ENCODE results near the gene ASCL4. TPM values are rescaled to one million over a fixed set of nuclear protein-coding genes. Genes with fewer than 3 reads are reported as not detected.
"Not testable (repeated sequence)": the region's sequence is repeated elsewhere in the genome, so short reads cannot be mapped to it uniquely, and the experiment has no call there.

The ASCL4 gene, protein sequence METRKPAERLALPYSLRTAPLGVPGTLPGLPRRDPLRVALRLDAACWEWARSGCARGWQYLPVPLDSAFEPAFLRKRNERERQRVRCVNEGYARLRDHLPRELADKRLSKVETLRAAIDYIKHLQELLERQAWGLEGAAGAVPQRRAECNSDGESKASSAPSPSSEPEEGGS
- total RNA-seq, result not detected in 2 replicates

DNA sequence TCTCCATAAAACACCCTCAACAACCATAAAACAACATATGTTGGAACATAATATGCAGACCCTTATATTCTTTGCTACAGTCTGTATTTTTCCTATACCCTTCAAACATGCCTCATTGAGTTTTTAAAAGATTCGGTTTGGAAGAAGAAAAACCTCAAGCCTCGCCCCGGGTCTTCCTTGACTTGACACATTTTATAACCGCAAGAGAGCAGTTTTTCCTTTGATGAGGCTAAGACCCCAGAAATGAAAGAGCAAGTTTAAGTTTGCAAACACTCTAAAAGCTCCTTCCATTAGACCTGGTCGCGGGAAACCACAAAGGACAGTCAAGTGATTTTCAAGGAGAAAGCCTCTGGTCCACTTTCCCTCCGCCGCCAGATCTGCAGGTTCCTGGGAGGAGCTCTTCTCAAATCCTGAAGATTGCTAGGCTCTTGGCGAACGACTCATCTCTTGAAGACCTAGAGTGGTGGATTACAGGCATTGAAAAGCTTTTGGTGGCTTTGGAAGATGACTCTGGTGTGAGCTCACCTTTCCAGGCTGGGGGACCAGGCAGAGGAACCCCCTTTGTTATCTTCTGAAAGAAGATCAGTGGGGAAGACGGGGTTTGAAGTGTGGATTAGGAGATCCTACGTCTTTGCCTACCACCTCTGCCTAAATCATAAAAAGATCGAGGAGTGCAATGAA is at the start of gene ASCL4:
Gene ASCL4, plus strand, starts transcription at position 356 of the 681 bp plus-strand sequence. CDS start 515 bp downstream, outside the sequence.
- H3K27me3 ChIP-seq (ENCODE audit: insufficient read depth, low read length), result peaks cover 38% of the 10 kb centered on the region
- no peaks in the 10 kb centered on the region for H3K9me3 ChIP-seq (ENCODE audit: low read depth, low read length)
- H3K4me2 ChIP-seq (ENCODE audit: insufficient read depth, low read length), result no peak within 1 kb of the TSS
- H3K27ac ChIP-seq (ENCODE audit: low read depth, low read length), result no peak within 1 kb of the TSS
- H3K79me2 ChIP-seq (ENCODE audit: insufficient read depth, low read length), result no peaks in the 10 kb centered on the region
- TF ChIP-seq, protein P1, sequence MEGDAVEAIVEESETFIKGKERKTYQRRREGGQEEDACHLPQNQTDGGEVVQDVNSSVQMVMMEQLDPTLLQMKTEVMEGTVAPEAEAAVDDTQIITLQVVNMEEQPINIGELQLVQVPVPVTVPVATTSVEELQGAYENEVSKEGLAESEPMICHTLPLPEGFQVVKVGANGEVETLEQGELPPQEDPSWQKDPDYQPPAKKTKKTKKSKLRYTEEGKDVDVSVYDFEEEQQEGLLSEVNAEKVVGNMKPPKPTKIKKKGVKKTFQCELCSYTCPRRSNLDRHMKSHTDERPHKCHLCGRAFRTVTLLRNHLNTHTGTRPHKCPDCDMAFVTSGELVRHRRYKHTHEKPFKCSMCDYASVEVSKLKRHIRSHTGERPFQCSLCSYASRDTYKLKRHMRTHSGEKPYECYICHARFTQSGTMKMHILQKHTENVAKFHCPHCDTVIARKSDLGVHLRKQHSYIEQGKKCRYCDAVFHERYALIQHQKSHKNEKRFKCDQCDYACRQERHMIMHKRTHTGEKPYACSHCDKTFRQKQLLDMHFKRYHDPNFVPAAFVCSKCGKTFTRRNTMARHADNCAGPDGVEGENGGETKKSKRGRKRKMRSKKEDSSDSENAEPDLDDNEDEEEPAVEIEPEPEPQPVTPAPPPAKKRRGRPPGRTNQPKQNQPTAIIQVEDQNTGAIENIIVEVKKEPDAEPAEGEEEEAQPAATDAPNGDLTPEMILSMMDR (IDR thresholded peaks at IDR 0.05; ENCODE audit: extremely low read depth, low read depth, low read length), result no peak
- no peak within 1 kb of the TSS for H3K4me3 ChIP-seq (ENCODE audit: insufficient read depth, low read length)
- H3K4me1 ChIP-seq (ENCODE audit: insufficient read depth, low read length), result no peaks in the 10 kb centered on the region
- no peaks in the 10 kb centered on the region for H3K36me3 ChIP-seq (ENCODE audit: insufficient read depth, low read length)
- H4K20me1 ChIP-seq (ENCODE audit: insufficient read depth, low read length), result no peaks in the 10 kb centered on the region
- DNase-seq (ENCODE audit: insufficient read length, low spot score, missing footprints), result no peak
- H2AFZ ChIP-seq (ENCODE audit: low read length), result no peak within 1 kb of the TSS

DNA sequence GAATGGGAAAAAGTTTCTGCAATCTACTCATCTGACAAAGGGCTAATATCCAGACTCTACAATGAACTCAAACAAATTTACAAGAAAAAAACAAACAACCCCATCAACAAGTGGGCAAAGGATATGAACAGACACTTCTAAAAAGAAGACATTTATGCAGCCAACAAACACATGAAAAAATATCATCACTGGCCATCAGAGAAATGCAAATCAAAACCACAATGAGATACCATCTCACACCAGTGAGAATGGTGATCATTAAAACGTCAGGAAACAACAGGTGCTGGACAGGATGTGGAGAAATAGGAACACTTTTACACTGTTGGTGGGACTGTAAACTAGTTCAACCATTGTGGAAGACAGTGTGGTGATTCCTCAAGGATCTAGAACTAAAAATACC is 47.2 kb upstream of the ASCL4 start:
- H3K4me1 ChIP-seq (ENCODE audit: insufficient read depth, low read length); H3K9me3 ChIP-seq (ENCODE audit: low read depth, low read length); H3K27me3 ChIP-seq (ENCODE audit: insufficient read depth, low read length); DNase-seq (ENCODE audit: insufficient read length, low spot score, missing footprints); H3K79me2 ChIP-seq (ENCODE audit: insufficient read depth, low read length); H2AFZ ChIP-seq (ENCODE audit: low read length); H4K20me1 ChIP-seq (ENCODE audit: insufficient read depth, low read length); H3K27ac ChIP-seq (ENCODE audit: low read depth, low read length); H3K4me3 ChIP-seq (ENCODE audit: insufficient read depth, low read length); H3K36me3 ChIP-seq (ENCODE audit: insufficient read depth, low read length); H3K4me2 ChIP-seq (ENCODE audit: insufficient read depth, low read length): not testable (repeated sequence)

DNA sequence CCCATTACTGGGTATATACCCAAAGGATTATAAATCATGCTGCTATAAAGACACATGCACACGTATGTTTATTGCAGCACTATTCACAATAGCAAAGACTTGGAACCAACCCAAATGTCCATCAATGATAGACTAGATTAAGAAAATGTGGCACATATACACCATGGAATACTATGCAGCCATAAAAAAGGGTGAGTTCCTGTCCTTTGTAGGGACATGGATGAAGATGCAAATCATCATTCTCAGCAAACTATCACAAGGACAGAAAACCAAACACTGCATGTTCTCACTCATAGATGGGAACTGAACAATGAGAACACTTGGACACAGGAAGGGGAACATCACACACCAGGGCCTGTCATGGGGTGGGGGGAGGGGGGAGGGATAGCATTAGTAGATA is 46.8 kb upstream of the ASCL4 start:
- H2AFZ ChIP-seq (ENCODE audit: low read length); H4K20me1 ChIP-seq (ENCODE audit: insufficient read depth, low read length); H3K9me3 ChIP-seq (ENCODE audit: low read depth, low read length); DNase-seq (ENCODE audit: insufficient read length, low spot score, missing footprints); H3K27ac ChIP-seq (ENCODE audit: low read depth, low read length); H3K4me2 ChIP-seq (ENCODE audit: insufficient read depth, low read length); H3K27me3 ChIP-seq (ENCODE audit: insufficient read depth, low read length); H3K36me3 ChIP-seq (ENCODE audit: insufficient read depth, low read length); H3K4me1 ChIP-seq (ENCODE audit: insufficient read depth, low read length); H3K4me3 ChIP-seq (ENCODE audit: insufficient read depth, low read length); H3K79me2 ChIP-seq (ENCODE audit: insufficient read depth, low read length): not testable (repeated sequence)

DNA sequence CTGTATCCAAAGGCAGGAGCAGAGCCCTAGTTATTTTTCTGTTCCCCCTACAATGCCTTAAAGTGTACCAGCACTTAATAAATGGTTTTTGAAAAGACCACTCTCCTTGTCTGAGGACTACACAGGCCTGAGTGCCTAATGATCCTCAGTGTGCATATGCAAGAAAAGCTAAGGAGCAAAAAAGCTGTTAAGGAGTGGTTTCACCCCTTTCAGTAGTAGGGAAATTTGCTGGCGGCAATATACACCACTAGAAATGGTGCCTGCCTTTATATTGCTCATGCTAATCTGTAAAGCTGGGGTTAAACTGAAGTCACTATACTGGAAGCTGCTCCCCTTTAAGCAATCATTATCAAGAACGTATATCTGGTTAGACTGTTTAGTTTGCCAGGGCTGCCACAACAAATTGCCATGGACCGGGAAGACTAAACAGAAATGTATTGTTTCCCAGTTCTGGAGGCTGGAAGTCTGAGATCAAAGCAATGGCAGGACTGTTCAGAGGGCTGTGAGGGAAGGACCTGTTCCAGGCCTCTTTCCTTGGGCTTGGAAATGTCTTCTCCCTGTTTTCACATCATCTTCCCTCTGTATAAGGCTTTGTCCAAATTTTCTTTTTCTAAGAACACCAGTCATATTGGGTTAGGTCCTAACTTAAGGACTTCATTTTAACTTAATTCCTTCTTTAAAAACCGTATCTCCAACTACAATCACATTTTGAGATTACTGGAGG is 43.7 kb upstream of the ASCL4 start:
- Histone ChIP-seq H3K4me2 (ENCODE audit: insufficient read depth, low read length) (no peak overlapping the region), H3K36me3 (ENCODE audit: insufficient read depth, low read length) (peaks cover 29% of the 10 kb centered on the region), H3K27ac (ENCODE audit: low read depth, low read length) (no peak overlapping the region), H3K79me2 (ENCODE audit: insufficient read depth, low read length) (no peaks in the 10 kb centered on the region), H4K20me1 (ENCODE audit: insufficient read depth, low read length) (peaks cover under 1% of the 10 kb centered on the region), H3K4me1 (ENCODE audit: insufficient read depth, low read length) (no peaks in the 10 kb centered on the region), H3K4me3 (ENCODE audit: insufficient read depth, low read length) (no peak overlapping the region), H3K27me3 (ENCODE audit: insufficient read depth, low read length) (no peaks in the 10 kb centered on the region), H3K9me3 (ENCODE audit: low read depth, low read length) (no peaks in the 10 kb centered on the region), H2AFZ (ENCODE audit: low read length) (no peak overlapping the region)
- TF ChIP-seq, protein P1 (IDR thresholded peaks at IDR 0.05; ENCODE audit: extremely low read depth, low read depth, low read length), result no peak
- no peak for DNase-seq (ENCODE audit: insufficient read length, low spot score, missing footprints)

All from osteoblast (primary cell).